ENCODE results near the gene SETDB2. TPM values are rescaled to one million over a fixed set of nuclear protein-coding genes. Genes with fewer than 3 reads are reported as not detected.

SETDB2 gene
- total and polyA plus RNA-seq, 7 experiments from 2014 or later: 14.3 to 30.0 (median 20.3) TPM

DNA sequence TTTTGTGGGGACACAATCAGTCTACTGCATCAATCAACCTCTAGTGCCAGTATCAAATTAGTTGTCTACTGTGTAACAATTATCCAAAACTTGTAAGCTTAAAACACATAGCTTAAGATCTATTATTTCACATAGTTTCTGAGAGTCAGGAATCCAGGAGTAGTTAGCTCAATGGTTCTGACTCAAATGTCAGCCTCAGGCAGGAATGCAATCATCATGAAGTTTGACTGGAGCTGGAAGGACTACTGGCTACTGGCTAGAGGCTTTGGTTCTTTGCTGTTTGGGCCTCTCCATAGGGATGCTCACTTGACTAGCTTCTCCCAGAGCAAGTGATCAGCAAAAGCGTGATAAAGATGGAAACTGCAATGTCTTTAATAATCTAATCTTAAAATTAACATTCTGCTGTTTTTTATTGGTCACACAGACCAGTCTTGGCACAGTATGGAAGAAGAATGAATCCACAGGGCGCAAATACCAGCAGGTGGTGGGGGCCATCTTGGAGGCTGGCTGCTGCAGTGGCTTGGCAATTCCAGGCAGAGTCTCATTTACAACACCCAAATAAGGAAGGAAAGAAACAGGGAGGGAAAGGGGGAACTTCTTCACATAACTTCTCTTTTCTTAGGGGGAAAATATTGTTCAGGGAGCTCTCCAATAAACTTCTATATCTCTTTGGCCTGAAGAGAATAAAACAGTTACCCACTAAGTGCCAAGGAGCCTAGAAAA, 15.9 kb upstream of the SETDB2 start:
- POLR2A ChIA-PET: interaction anchor here (1.5 kb wide), 1 partner anchor 15 kb away, joined by 4 read pairs; no protein-coding TSS in a partner anchor
- CTCF ChIA-PET: no interaction called here

DNA sequence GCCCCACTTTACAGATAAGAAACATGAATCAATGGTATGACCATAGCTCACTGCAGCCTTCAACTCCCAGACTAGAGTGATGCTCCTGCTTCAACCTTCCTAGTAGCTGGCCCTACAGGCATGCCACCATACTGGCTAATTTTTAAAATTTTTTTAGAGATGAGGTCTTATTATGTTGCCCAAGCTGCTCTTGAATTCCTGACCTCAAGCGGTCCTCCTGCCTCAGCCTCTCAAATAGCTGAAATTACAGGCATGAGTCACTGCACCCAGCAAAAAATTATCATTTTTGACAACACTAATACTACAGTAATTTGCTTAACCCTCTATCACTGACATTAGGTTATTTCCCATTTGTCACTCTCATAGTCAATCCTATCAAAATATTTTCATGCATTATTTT, 15.0 kb upstream of the SETDB2 start:
- CTCF ChIA-PET: interaction anchor here (0.6 kb wide), 1 partner anchor 785 kb away, joined by 4 read pairs; no protein-coding TSS in a partner anchor
- no peak overlapping the region for H3K27ac ChIP-seq (ENCODE audit: low read depth, low read length)
- Mint-ChIP-seq H3K27ac (no peak overlapping the region), H3K9me3 (peaks cover 0 to 1% (median 0%) of the 10 kb centered on the region in 11 donors), H3K27me3 (peaks cover 0 to 1% (median 0%) of the 10 kb centered on the region in 5 donors), H3K36me3 (peaks cover 0 to 32% (median 9%) of the 10 kb centered on the region in 5 donors), H3K4me1 (peaks cover 0 to 2% (median 0%) of the 10 kb centered on the region in 7 donors), H3K4me3 (no peak overlapping the region)
- H3K4me3 ChIP-seq (ENCODE audit: low read length): no peak overlapping the region
- no peak for DNase-seq
- H3K4me1 ChIP-seq (ENCODE audit: control insufficient read depth in 2 of 2, insufficient read depth in 2 of 2, low read length in 2 of 2): no peaks in the 10 kb centered on the region
- no peaks in the 10 kb centered on the region for H3K27me3 ChIP-seq (ENCODE audit: control insufficient read depth in 2 of 2, insufficient read depth in 2 of 2, low read length in 2 of 2)
- no peaks in the 10 kb centered on the region for H3K9me3 ChIP-seq (ENCODE audit: control insufficient read depth in 2 of 3, low read length in 3 of 3)
- intact Hi-C loops (cut with micrococcal nuclease): no loop called here
- no peaks in the 10 kb centered on the region for H3K36me3 ChIP-seq (ENCODE audit: control insufficient read depth in 2 of 3, insufficient read depth in 3 of 3, low read length in 3 of 3)
- POLR2A ChIA-PET: interaction anchor here (1.5 kb wide), 1 partner anchor 14 kb away, joined by 4 read pairs; no protein-coding TSS in a partner anchor
- no peak for ATAC-seq

More for the DNA sequence above, 15.9 kb upstream of the SETDB2 start:
- DNase-seq: no peak
- Histone ChIP-seq H3K27ac (ENCODE audit: low read depth, low read length) (no peak overlapping the region), H3K9me3 (ENCODE audit: control insufficient read depth in 2 of 3, low read length in 3 of 3) (no peaks in the 10 kb centered on the region), H3K36me3 (ENCODE audit: control insufficient read depth in 2 of 3, insufficient read depth in 3 of 3, low read length in 3 of 3) (no peaks in the 10 kb centered on the region), H3K4me3 (ENCODE audit: low read length) (no peak overlapping the region), H3K4me1 (ENCODE audit: control insufficient read depth in 2 of 2, insufficient read depth in 2 of 2, low read length in 2 of 2) (no peaks in the 10 kb centered on the region), H3K27me3 (ENCODE audit: control insufficient read depth in 2 of 2, insufficient read depth in 2 of 2, low read length in 2 of 2) (no peaks in the 10 kb centered on the region)
- H3K4me1 Mint-ChIP-seq: peaks cover 0 to 2% (median 0%) of the 10 kb centered on the region in 7 donors
- peaks cover 0 to 1% (median 0%) of the 10 kb centered on the region in 11 donors for H3K9me3 Mint-ChIP-seq
- H3K27ac Mint-ChIP-seq: no peak overlapping the region
- intact Hi-C loops (cut with micrococcal nuclease): no loop called here
- ATAC-seq: no peak
- H3K27me3 Mint-ChIP-seq: peaks cover 0 to 2% (median 0%) of the 10 kb centered on the region in 5 donors
- H3K36me3 Mint-ChIP-seq: peaks cover 0 to 30% (median 4%) of the 10 kb centered on the region in 5 donors
- no peak overlapping the region for H3K4me3 Mint-ChIP-seq

DNA sequence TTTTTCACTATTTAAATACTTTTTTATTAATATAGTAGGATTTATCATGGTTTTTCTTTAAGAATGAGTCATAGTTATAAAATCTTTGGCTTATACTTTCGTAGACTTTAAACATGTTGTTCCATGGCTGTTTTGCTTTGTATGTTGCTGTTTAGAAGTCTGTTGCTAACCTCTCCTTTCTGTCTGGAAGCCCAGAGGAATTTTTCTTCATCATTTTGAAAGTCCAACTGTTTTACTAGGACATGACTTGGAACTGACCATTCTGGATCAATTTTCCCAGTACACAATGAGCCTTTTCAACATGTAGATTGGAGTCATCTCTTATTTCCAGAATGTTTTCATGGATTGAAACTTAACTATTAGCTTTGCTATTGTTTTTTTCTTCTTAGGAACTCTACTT, 8.1 kb upstream of the SETDB2 start:
- H3K36me3 ChIP-seq (ENCODE audit: control insufficient read depth in 2 of 3, insufficient read depth in 3 of 3, low read length in 3 of 3): no peaks in the 10 kb centered on the region
- Mint-ChIP-seq H3K27me3 (no peaks in the 10 kb centered on the region), H3K4me3 (no peak overlapping the region), H3K4me1 (peaks cover 0 to 4% (median 0%) of the 10 kb centered on the region in 7 donors), H3K27ac (no peak overlapping the region), H3K36me3 (peaks cover 0 to 18% (median 6%) of the 10 kb centered on the region in 5 donors), H3K9me3 (no peaks in the 10 kb centered on the region)
- H3K4me1 ChIP-seq (ENCODE audit: control insufficient read depth in 2 of 2, insufficient read depth in 2 of 2, low read length in 2 of 2): no peaks in the 10 kb centered on the region
- ChIA-PET CTCF (no interaction called here), POLR2A (interaction anchor here (0.9 kb wide), 2 partner anchors 10 to 448 kb away, joined by 3 read pairs; no protein-coding TSS in a partner anchor)
- ATAC-seq (no peak), DNase-seq (no peak)
- no peaks in the 10 kb centered on the region for H3K9me3 ChIP-seq (ENCODE audit: control insufficient read depth in 2 of 3, low read length in 3 of 3)
- no peak overlapping the region for H3K4me3 ChIP-seq (ENCODE audit: low read length)
- no peak overlapping the region for H3K27ac ChIP-seq (ENCODE audit: low read depth, low read length)
- H3K27me3 ChIP-seq (ENCODE audit: control insufficient read depth in 2 of 2, insufficient read depth in 2 of 2, low read length in 2 of 2): no peaks in the 10 kb centered on the region
- intact Hi-C loops (cut with micrococcal nuclease): no loop called here

DNA sequence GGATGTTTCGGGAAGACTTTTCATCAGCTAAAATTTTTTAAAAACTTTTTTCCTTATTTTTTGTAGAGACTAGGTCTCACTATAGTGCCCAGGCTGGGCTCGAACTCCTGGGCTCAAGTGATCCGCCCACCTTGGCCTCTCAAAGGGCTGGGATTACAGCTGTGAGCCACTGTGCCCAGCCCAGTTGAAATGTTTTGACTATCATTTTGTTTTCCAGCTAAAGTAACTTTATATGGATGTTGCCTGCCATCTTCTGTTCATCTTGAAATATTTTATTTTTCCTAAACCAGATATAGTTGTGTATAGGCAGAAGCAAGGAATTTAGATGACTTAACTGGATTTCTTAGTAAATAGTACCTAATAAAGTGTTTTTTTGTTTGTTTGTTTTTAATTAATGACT, 7.2 kb upstream of the SETDB2 start:
- H3K36me3 Mint-ChIP-seq: peaks cover 0 to 17% (median 4%) of the 10 kb centered on the region in 5 donors
- DNase-seq: peak in 3 of 9 donors; percentile 15 to 32 (median 27)
- intact Hi-C loops (cut with micrococcal nuclease): loop anchor here in 1 of 2 donors (1.0 kb wide), 1 partner anchor 136 kb away; no protein-coding TSS in a partner anchor

DNA sequence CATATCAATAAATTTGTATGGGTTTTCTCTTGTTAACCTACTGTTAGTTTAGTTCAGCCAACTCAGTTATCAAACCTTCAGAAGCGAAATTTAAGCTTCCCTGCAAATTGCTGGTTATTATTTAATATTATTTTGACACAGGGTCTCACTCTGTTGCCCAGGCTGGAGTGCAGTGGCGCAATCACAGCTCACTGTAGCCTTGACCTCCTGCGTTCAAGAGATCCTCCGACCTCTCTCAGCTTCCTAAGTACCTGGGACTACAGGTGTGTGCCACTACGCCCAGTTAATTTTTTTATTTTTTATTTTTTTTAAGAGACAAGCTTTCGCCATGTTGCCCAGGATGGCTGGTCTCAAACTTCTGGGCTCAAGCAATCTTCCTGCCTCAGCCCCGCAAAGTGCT, 6.4 kb upstream of the SETDB2 start:
- intact Hi-C loops (cut with micrococcal nuclease): loop anchor here in 1 of 2 donors (1.0 kb wide), 1 partner anchor 136 kb away; no protein-coding TSS in a partner anchor

More for the DNA sequence above, 7.2 kb upstream of the SETDB2 start:
- ATAC-seq: no peak
- Mint-ChIP-seq H3K27ac (peak overlapping the region in 1 of 9 donors; percentile 45), H3K27me3 (no peaks in the 10 kb centered on the region), H3K4me3 (no peak overlapping the region), H3K9me3 (no peaks in the 10 kb centered on the region), H3K4me1 (peaks cover 0 to 6% (median 0%) of the 10 kb centered on the region in 7 donors)
- Histone ChIP-seq H3K27me3 (ENCODE audit: control insufficient read depth in 2 of 2, insufficient read depth in 2 of 2, low read length in 2 of 2) (no peaks in the 10 kb centered on the region), H3K27ac (ENCODE audit: low read depth, low read length) (no peak overlapping the region), H3K36me3 (ENCODE audit: control insufficient read depth in 2 of 3, insufficient read depth in 3 of 3, low read length in 3 of 3) (no peaks in the 10 kb centered on the region), H3K4me1 (ENCODE audit: control insufficient read depth in 2 of 2, insufficient read depth in 2 of 2, low read length in 2 of 2) (no peaks in the 10 kb centered on the region), H3K9me3 (ENCODE audit: control insufficient read depth in 2 of 3, low read length in 3 of 3) (no peaks in the 10 kb centered on the region), H3K4me3 (ENCODE audit: low read length) (no peak overlapping the region)
- ChIA-PET CTCF (interaction anchor here (0.6 kb wide), 2 partner anchors 10 to 489 kb away, joined by 4 to 5 read pairs; no protein-coding TSS in a partner anchor), POLR2A (no interaction called here)

DNA sequence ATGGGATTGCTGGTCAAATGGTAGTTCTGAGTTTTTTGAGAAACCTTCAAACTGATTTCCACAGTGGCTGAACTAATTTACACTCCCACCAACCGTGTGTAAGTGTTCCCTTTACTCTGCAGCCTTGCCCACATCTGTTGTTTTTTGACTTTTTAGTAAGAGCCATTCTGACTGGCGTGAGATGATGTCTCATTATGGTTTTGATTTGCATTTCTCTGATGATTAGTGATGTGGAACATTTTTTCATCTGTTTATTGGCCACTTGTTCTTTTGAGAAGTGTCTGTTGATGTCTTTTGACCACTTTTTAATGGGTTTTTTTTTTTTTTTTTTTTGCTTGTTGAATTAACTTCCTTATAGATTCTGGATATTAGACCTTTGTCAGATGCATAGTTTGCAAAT, 4.5 kb upstream of the SETDB2 start:
- Mint-ChIP-seq H3K9me3 (peaks cover 0 to 3% (median 0%) of the 10 kb centered on the region in 11 donors), H3K4me1 (peaks cover 3 to 21% (median 10%) of the 10 kb centered on the region in 7 donors), H3K27ac (no peak overlapping the region), H3K4me3 (no peak overlapping the region), H3K27me3 (no peaks in the 10 kb centered on the region), H3K36me3 (peaks cover 0 to 10% (median 0%) of the 10 kb centered on the region in 5 donors)
- peaks cover 6 to 9% of the 10 kb centered on the region in 2 donors for H3K4me1 ChIP-seq (ENCODE audit: control insufficient read depth in 2 of 2, insufficient read depth in 2 of 2, low read length in 2 of 2)
- ChIA-PET CTCF (no interaction called here), POLR2A (no interaction called here)
- no peak overlapping the region for H3K4me3 ChIP-seq (ENCODE audit: low read length)
- DNase-seq: no peak
- ATAC-seq: no peak
- no peaks in the 10 kb centered on the region for H3K9me3 ChIP-seq (ENCODE audit: control insufficient read depth in 2 of 3, low read length in 3 of 3)
- no peaks in the 10 kb centered on the region for H3K27me3 ChIP-seq (ENCODE audit: control insufficient read depth in 2 of 2, insufficient read depth in 2 of 2, low read length in 2 of 2)
- intact Hi-C loops (cut with micrococcal nuclease): loop anchor here (5.0 to 10.0 kb wide), 8 partner anchors 103 to 1455 kb away; partner anchors contain the start of genes CYSLTR2 (in 1 of the 2), MED4 (in 1 of the 2), RB1 (in 1 of the 2) and RCBTB2 (in 1 of the 2)
- no peak overlapping the region for H3K27ac ChIP-seq (ENCODE audit: low read depth, low read length)
- H3K36me3 ChIP-seq (ENCODE audit: control insufficient read depth in 2 of 3, insufficient read depth in 3 of 3, low read length in 3 of 3): no peaks in the 10 kb centered on the region

More for the DNA sequence above, 6.4 kb upstream of the SETDB2 start:
- Histone ChIP-seq H3K36me3 (ENCODE audit: control insufficient read depth in 2 of 3, insufficient read depth in 3 of 3, low read length in 3 of 3) (no peaks in the 10 kb centered on the region), H3K4me1 (ENCODE audit: control insufficient read depth in 2 of 2, insufficient read depth in 2 of 2, low read length in 2 of 2) (peaks cover 0 to under 1% of the 10 kb centered on the region in 2 donors), H3K4me3 (ENCODE audit: low read length) (no peak overlapping the region), H3K27ac (ENCODE audit: low read depth, low read length) (no peak overlapping the region), H3K27me3 (ENCODE audit: control insufficient read depth in 2 of 2, insufficient read depth in 2 of 2, low read length in 2 of 2) (no peaks in the 10 kb centered on the region), H3K9me3 (ENCODE audit: control insufficient read depth in 2 of 3, low read length in 3 of 3) (no peaks in the 10 kb centered on the region)
- Mint-ChIP-seq H3K9me3 (no peaks in the 10 kb centered on the region), H3K4me3 (no peak overlapping the region), H3K27me3 (no peaks in the 10 kb centered on the region), H3K27ac (no peak overlapping the region), H3K4me1 (peaks cover 0 to 12% (median 0%) of the 10 kb centered on the region in 7 donors), H3K36me3 (peaks cover 0 to 11% (median 6%) of the 10 kb centered on the region in 5 donors)
- ATAC-seq (no peak), DNase-seq (no peak)
- ChIA-PET POLR2A (interaction anchor here (0.6 kb wide), 1 partner anchor 20 kb away, joined by 3 read pairs; no protein-coding TSS in a partner anchor), CTCF (no interaction called here)
